HG02852 (cell line): ENCODE results near the gene ACOXL.

Source experiments
- ATAC-seq: cut with Tn5 transposase; IDR thresholded peaks from one replicate; pipeline ENCODE4 v1.9.1; 2021; ENCODE audit warnings: mild to moderate bottlenecking, moderate library complexity; ENCODE audit not compliant: unreplicated experiment

The ACOXL gene

DNA sequence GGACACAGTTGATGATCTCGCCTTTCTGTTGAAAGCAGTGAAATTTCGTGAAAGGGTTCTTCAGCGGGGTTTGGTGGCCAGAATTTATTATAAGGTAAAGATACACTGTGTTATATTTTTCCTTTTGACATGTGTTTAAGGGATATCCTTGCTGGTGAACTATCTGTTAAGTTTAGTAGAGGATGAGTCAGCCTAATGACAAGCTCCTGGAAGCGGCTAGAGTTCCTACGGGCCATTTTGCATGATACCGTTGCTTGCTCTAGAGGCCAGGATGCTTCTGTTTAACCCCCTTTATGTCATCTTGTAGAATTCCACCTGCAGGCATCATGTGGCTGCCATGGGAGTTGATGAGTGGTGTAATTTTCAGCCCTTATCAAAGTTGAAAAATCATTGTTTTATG lies 263.5 kb downstream of the ACOXL start:
- ATAC-seq: no peak

- no peak for ATAC-seq
These were observed 265.1 kb downstream of the ACOXL start for GRCh38 chr2:110997331-110998045.

- no peak for ATAC-seq
These were observed 265.9 kb downstream of the ACOXL start for GRCh38 chr2:110998311-110998710.

GRCh38 chr2:110999626-111000025 lies 267.3 kb downstream of the ACOXL start:
- ATAC-seq: no peak

DNA sequence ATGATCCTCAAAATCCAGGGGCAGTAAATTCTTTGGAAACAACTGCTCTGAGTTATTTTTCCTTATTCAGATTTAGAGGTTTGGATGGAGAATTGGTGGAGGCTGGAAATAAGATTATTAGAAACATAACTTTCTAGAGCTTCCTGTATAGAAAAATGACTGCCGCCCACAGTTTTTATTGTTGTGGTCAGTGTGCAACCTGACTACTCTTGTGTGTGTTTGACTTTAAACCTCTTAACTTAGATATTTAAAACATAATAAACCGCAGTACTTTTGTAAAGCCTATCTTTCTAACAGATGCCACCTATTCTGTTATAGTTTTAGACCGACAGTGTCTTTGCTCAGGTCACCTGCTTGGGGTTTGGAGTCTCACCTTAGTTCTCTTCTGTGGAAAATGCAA lies 272.9 kb downstream of the ACOXL start:
- ATAC-seq: no peak

DNA sequence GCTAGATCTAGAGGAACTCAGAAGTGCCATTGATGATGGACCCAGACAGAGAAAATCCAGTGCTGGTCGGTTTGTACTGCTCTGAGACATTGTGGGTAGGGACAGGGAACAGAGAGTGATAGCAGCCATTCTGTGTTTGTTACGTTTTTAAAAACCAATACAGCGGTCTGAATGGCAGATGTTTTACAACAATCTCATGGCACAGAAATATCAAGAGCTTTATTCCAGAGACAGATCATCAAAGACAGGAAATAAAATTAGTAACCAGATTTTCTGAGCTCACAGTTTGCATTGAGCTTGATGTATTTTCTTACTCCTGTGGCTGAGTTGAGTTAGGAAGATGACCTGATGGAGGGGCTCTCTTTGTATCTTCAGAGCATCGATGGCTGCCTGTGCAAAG lies 273.4 kb downstream of the ACOXL start:
- ATAC-seq: no peak

DNA sequence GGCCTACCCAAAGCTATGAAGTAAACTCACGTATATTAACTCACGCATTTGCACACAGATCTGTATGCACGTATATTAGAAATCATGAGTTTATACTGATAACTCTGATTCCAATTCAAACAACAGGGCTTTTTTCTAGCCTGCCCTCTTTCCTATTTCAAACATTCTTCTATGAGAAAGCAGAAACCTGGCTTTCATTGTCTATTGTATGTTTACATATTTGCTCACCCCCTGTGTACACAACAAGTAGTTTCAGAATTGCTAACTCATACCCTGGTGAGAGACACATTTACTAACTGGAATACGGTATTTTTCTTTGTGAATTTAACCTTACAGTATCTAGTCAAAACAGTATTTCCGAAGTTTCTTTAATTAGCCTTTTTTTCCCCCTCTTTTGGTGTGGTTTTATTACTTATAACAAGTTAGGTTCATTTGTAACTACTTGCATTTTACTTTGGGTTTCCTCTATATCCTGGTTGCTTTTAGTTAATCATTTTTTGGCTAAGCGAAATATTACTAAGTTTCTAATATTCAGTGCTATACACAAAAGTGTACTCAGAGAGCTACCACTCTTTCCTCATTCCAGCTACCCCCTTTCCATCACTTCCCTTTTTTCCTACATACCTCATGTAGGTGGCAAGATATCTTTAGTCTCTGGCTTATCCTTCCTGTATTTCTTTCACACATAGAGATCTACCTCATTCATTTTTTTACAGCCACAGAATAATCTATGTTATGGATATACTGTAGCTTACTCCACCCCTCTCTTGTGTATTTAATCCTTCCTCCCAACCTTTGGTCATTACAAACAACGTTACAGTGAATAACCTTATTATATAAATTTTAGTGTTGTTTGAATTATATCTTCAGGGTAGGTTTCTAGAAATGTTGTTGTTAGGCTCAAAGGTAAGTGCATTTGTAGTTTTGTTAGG lies 275.6 kb downstream of the ACOXL start:
- ATAC-seq: no peak

GRCh38 chr2:111011218-111011617 lies 278.8 kb downstream of the ACOXL start:
- ATAC-seq: no peak

DNA sequence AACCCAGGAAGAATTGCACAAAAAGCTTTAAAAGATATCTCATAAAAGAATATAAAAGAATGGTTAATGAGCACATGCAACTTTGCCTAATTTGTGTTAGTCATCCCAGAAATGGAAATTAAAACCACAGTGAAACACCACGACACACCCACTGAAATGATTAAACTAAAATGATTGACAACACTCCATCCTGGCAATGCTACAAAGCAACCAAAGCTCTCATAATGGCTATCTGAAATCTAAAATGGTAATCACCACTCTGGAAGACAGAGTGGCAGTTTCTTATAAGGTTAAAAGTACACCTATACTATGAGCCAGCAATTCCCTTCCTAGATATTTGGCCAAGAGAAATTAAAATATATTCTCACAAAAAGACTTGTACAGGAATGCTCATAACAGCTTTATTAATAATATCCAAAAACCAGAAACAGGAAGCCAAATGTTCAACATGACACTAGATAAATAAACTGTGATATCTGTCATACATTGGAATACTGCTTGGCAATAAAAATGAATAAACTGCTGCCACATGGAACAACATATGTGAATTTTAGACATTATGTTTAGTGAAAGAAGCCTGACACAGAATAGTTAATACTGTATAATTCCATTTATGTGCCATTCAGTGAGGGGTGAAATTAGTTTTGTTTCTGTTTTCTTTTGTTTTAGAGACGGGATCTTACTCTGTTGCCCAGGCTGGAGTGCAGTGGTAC lies 283.1 kb downstream of the ACOXL start:
- ATAC-seq: no peak

DNA sequence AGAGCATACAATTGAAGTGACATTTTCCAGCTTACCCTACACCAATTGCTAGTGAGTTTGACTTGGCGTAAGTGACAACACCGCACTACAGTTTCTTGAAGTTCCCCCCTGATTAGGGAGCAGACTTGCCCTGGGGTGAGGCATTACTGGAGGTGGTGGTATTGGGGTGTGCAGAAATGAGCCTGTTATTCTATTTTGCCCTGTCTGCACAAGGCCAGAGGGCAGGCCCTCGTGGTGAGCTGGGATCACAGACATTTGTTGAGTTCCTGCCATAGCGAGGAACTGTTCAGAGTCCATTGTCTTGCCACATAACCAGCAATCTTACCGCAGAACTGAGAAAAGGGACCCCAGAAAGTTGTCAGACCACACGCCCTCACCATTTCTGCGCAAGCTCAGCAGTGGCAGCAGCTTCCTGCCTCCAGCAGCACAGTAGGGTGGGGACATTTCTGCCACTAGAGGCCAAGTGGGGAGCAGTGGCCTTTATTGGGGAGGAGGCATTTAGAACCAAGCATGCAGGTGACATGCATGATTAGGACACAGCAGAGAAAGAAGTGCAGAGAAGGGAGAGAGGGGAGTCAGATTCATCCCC lies 284.8 kb downstream of the ACOXL start:
- no peak for ATAC-seq

GRCh38 chr2:111017909-111018308 lies 285.5 kb downstream of the ACOXL start:
- no peak for ATAC-seq

- no peak for ATAC-seq
These were observed 287.0 kb downstream of the ACOXL start for GRCh38 chr2:111019381-111019780.

DNA sequence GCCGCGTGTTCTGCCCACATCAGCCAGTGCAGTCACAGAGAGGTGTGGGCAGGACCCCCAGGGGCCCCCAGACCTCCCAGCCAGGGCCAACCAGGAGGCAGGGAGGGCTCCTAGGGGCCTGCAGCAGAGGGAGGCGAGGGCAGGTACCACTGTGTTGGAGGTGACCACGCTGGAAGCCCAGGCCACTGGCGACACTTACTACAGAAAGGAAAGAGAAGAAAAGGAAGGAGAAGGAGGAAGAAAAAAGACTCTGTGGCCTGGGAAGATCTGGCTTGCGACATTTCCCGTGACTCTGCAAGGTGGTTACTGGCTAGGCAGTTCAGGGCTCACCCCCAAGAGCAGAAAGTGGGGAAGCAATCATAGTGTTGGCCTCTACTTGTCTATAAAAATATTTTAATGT lies 290.3 kb downstream of the ACOXL start:
- no peak for ATAC-seq

DNA sequence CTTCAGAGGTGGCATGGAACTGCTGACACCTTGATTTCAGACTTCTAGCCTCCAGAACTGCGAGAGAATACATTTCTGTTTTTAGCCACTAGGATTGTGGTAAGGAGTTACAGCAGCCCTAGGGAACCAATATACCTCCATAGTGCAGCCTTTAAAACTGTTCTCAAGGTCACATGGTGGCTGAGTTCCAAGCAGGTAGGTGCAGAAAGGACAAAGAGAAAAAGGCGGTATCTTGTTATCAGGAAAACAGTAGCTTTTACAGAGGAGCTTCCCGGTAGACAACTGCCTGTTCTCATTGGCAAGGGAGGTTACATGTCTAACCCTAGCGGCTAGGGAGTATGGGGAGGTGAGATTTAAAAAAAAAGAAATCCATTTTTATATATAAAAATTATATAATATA lies 292.1 kb downstream of the ACOXL start:
- ATAC-seq: no peak

DNA sequence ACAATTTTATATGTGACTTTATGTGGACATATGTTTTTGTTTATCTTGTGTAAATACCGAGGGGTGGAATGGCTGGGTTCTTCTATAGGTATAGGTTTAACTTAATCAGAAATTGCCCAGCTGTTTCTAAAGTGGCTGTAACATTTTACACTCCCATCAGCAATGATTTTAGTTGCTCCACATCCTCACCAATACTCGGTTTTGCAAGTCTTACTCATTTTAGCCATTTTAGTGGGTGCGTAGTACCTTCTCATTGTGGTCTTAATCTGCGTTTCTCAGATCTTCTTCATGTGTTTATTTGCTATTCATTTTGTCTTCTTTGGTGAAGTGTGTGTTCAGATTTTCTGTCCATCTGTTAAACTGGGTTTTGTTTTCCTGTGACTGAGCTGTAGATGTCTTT lies 292.9 kb downstream of the ACOXL start:
- ATAC-seq: no peak

DNA sequence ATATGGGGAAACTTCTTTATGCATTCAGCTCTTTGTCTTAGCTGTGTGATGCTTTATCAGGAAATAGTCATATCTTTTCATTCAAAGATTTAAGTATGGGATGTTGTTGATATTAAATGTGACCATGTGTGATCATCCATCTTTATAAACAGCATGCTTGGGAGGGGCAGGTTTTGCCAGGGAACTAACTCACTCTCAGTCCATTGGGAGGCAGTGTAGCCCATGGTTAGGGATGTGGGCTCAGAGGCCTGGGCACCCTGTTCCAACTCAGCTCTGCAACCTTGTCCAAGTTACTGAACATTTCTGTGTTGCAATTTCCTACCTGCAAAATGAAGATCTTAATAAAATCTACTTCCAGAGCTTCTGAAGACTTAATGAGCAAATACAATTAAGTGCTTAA lies 296.3 kb downstream of the ACOXL start:
- no peak for ATAC-seq

DNA sequence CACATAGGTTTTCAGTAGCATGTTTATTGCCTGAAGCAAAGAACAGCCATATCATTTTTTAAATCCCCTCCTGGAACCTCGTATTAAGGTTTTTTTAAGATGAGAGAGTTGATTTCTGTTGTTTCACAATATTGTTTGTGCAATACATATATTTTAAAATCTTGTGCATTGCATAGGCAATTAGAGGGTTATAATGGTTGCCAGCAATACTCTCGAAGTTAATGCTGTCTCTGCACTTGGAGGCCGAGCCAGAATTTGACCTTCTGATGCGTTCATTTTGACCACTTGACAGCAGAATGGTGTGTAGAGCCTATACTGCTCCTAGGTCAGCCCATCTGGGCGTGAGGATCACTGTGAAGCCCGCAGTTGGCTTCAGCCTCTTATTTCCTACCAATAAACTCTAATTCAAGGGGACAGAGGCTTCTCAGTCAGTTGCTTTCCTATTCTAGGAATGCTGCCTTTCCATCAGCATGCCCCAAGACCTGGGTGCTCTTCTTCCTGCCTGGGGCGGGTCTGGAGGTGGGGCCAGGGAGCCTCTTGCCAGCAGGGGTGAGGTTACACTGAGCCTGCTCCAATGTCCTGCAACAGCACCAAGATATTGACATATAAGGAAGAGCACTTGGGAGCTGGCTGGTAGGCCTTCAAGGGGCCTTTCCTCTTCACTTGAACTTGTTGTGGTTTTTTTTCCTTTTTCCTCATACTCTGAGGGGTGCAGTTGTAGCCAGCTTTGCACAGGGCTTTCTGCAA lies 297.0 kb downstream of the ACOXL start:
- no peak for ATAC-seq

- ATAC-seq: no peak
These were observed 298.0 kb downstream of the ACOXL start for GRCh38 chr2:111030260-111030891.

DNA sequence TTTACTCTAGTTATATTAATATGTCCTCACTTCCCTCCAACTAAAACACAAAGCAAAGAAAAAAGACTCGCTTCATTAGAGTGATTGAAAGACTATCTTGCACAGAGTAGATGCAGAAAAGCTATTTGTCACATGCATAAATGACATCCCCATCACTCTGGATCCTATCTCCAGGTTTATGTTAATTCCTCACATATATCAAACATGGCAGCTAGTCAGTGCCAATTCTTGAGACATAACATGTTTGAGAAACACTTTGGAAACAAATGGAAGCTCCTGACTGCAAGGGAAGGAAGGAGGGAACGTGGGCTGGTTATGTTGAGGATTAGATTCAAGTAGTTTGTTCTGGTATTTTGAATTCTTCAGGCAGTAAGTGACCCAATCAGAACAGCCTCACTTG lies 298.6 kb downstream of the ACOXL start:
- ATAC-seq: no peak
